SK-N-SH treated with all-trans-retinoic acid at 6 μM for 48 hours (cell line): Measurements from ENCODE around the gene RNF166.

Experiments used
- ATAC-seq: fragments of 200-7000 bp; cut with Tn5 transposase; 3 replicates; pipeline ENCODE4 v1.9.1; 2020; ENCODE audit warnings: mild to moderate bottlenecking, moderate library complexity
- BACH2 ChIP-seq: fragments of 250-450 bp; sonication (Bioruptor Pico); IDR thresholded peaks from 2 replicates; pipeline ENCODE4 v1.9.0; 2021; ENCODE audit warnings: mild to moderate bottlenecking, borderline replicate concordance
- CREB5 ChIP-seq: fragments of 250-450 bp; sonication (Bioruptor Pico); IDR thresholded peaks from 2 replicates; pipeline ENCODE4 v1.5.1; 2020; ENCODE audit warnings: low read depth, mild to moderate bottlenecking, moderate library complexity
- CSDC2 ChIP-seq: fragments of 250-450 bp; sonication (Bioruptor Pico); IDR thresholded peaks from 2 replicates; pipeline ENCODE4 v1.5.0; 2020; ENCODE audit warnings: mild to moderate bottlenecking, moderate library complexity
- ESRRG ChIP-seq: fragments of 250-450 bp; sonication (Bioruptor Pico); IDR thresholded peaks from 2 replicates; pipeline ENCODE4 v1.6.1; 2021; ENCODE audit warnings: mild to moderate bottlenecking
- GLIS3 ChIP-seq: fragments of 250-450 bp; sonication (Bioruptor Pico); IDR thresholded peaks from 2 replicates; pipeline ENCODE4 v1.5.0; 2020; ENCODE audit warnings: mild to moderate bottlenecking, moderate library complexity
- ISL1 ChIP-seq: fragments of 250-450 bp; sonication (Bioruptor Pico); IDR thresholded peaks from 2 replicates; pipeline ENCODE4 v2.1.2; 2022; ENCODE audit warnings: mild to moderate bottlenecking, moderate library complexity
- OSR1 ChIP-seq: fragments of 250-450 bp; sonication (Bioruptor Pico); IDR thresholded peaks from 2 replicates; pipeline ENCODE4 v1.8.0; 2022; ENCODE audit warnings: moderate library complexity, mild to moderate bottlenecking, inconsistent platforms
- POU6F1 ChIP-seq: fragments of 250-450 bp; sonication (Bioruptor Pico); IDR thresholded peaks from 2 replicates; pipeline ENCODE4 v1.8.0; 2021; ENCODE audit warnings: low read depth, mild to moderate bottlenecking, moderate library complexity, borderline replicate concordance
- PPARA ChIP-seq: fragments of 250-450 bp; sonication (Bioruptor Pico); IDR thresholded peaks from 2 replicates; pipeline ENCODE4 v1.5.0; 2020; ENCODE audit warnings: mild to moderate bottlenecking, borderline replicate concordance
- RARB ChIP-seq: fragments of 250-450 bp; sonication (Bioruptor Pico); IDR thresholded peaks from 2 replicates; pipeline ENCODE4 v1.8.0; 2021; ENCODE audit warnings: mild to moderate bottlenecking, moderate library complexity
- SNAI2 ChIP-seq: fragments of 250-450 bp; sonication (Bioruptor Pico); IDR thresholded peaks from 2 replicates; pipeline ENCODE4 v1.5.0; 2020; ENCODE audit warnings: mild to moderate bottlenecking, moderate library complexity
- TCF4 ChIP-seq: fragments of 250-450 bp; sonication (Bioruptor Pico); IDR thresholded peaks from 2 replicates; pipeline ENCODE4 v1.8.0; 2021; ENCODE audit warnings: mild to moderate bottlenecking, moderate library complexity, borderline replicate concordance
- TOX ChIP-seq: fragments of 250-450 bp; sonication (Bioruptor Pico); IDR thresholded peaks from 2 replicates; pipeline ENCODE4 v1.8.0; 2021; ENCODE audit warnings: mild to moderate bottlenecking, moderate library complexity, borderline replicate concordance
- ZC3H10 ChIP-seq: fragments of 250-450 bp; sonication (Bioruptor Pico); IDR thresholded peaks from 2 replicates; pipeline ENCODE4 v1.5.1; 2021; ENCODE audit warnings: mild to moderate bottlenecking, moderate library complexity
- ZFP30 ChIP-seq: fragments of 450-650 bp; formaldehyde crosslinking; IDR thresholded peaks from 2 replicates; pipeline ENCODE4 v1.5.0; 2022; ENCODE audit warnings: mild to moderate bottlenecking, moderate library complexity
- ZNF565 ChIP-seq: fragments of 450-650 bp; formaldehyde crosslinking; conservative IDR thresholded peaks from 2 replicates; pipeline ENCODE4 v1.5.0; 2020; ENCODE audit warnings: low read depth, mild to moderate bottlenecking, moderate library complexity
- ZNF8 ChIP-seq: fragments of 450-650 bp; formaldehyde crosslinking; IDR thresholded peaks from 2 replicates; pipeline ENCODE4 v1.5.0; 2020; ENCODE audit warnings: mild to moderate bottlenecking, moderate library complexity
- TF ChIP-seq, protein P1 (sequence below): fragments of 250-450 bp; sonication (Bioruptor Pico); IDR thresholded peaks from 2 replicates; pipeline ENCODE4 v1.5.0; 2020; ENCODE audit warnings: mild to moderate bottlenecking, moderate library complexity
- TF ChIP-seq, protein P2 (sequence below): fragments of 250-450 bp; sonication (Bioruptor Pico); IDR thresholded peaks from 2 replicates; pipeline ENCODE4 v1.8.0; 2020; ENCODE audit warnings: mild to moderate bottlenecking, moderate library complexity, borderline replicate concordance
- TF ChIP-seq, protein P3 (sequence below): fragments of 250-450 bp; sonication (Bioruptor Pico); IDR thresholded peaks from 2 replicates; pipeline ENCODE4 v1.5.1; 2021; ENCODE audit warnings: mild to moderate bottlenecking, moderate library complexity

The RNF166 gene

GRCh38 chr16:88737298-88738150 lies 31.3 kb upstream of the RNF166 start:
- ATAC-seq, result peak; percentile 88
- TF ChIP-seq CSDC2 (CRISPR knock-in tag) (no peak), GLIS3 (no peak), OSR1 (CRISPR knock-in tag) (no peak), ZC3H10 (no peak), SNAI2 (CRISPR knock-in tag) (no peak), ISL1 (CRISPR knock-in tag) (no peak), RARB (CRISPR knock-in tag) (no peak), ZNF565 (CRISPR knock-in tag) (no peak)
- TF ChIP-seq, protein P1, sequence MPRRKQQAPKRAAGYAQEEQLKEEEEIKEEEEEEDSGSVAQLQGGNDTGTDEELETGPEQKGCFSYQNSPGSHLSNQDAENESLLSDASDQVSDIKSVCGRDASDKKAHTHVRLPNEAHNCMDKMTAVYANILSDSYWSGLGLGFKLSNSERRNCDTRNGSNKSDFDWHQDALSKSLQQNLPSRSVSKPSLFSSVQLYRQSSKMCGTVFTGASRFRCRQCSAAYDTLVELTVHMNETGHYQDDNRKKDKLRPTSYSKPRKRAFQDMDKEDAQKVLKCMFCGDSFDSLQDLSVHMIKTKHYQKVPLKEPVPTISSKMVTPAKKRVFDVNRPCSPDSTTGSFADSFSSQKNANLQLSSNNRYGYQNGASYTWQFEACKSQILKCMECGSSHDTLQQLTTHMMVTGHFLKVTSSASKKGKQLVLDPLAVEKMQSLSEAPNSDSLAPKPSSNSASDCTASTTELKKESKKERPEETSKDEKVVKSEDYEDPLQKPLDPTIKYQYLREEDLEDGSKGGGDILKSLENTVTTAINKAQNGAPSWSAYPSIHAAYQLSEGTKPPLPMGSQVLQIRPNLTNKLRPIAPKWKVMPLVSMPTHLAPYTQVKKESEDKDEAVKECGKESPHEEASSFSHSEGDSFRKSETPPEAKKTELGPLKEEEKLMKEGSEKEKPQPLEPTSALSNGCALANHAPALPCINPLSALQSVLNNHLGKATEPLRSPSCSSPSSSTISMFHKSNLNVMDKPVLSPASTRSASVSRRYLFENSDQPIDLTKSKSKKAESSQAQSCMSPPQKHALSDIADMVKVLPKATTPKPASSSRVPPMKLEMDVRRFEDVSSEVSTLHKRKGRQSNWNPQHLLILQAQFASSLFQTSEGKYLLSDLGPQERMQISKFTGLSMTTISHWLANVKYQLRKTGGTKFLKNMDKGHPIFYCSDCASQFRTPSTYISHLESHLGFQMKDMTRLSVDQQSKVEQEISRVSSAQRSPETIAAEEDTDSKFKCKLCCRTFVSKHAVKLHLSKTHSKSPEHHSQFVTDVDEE (CRISPR knock-in tag), result no peak
- TF ChIP-seq, protein P2, sequence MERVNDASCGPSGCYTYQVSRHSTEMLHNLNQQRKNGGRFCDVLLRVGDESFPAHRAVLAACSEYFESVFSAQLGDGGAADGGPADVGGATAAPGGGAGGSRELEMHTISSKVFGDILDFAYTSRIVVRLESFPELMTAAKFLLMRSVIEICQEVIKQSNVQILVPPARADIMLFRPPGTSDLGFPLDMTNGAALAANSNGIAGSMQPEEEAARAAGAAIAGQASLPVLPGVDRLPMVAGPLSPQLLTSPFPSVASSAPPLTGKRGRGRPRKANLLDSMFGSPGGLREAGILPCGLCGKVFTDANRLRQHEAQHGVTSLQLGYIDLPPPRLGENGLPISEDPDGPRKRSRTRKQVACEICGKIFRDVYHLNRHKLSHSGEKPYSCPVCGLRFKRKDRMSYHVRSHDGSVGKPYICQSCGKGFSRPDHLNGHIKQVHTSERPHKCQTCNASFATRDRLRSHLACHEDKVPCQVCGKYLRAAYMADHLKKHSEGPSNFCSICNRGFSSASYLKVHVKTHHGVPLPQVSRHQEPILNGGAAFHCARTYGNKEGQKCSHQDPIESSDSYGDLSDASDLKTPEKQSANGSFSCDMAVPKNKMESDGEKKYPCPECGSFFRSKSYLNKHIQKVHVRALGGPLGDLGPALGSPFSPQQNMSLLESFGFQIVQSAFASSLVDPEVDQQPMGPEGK (CRISPR knock-in tag), result no peak
- TF ChIP-seq, protein P3, sequence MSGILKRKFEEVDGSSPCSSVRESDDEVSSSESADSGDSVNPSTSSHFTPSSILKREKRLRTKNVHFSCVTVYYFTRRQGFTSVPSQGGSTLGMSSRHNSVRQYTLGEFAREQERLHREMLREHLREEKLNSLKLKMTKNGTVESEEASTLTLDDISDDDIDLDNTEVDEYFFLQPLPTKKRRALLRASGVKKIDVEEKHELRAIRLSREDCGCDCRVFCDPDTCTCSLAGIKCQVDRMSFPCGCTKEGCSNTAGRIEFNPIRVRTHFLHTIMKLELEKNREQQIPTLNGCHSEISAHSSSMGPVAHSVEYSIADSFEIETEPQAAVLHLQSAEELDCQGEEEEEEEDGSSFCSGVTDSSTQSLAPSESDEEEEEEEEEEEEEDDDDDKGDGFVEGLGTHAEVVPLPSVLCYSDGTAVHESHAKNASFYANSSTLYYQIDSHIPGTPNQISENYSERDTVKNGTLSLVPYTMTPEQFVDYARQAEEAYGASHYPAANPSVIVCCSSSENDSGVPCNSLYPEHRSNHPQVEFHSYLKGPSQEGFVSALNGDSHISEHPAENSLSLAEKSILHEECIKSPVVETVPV (CRISPR knock-in tag), result no peak

- TF ChIP-seq, protein P1 (CRISPR knock-in tag), result no peak
- no peak for TF ChIP-seq ZFP30 (CRISPR knock-in tag)
- no peak for TF ChIP-seq TOX
- TF ChIP-seq ESRRG (CRISPR knock-in tag), result no peak
- TF ChIP-seq CSDC2 (CRISPR knock-in tag), result no peak
- TF ChIP-seq ZNF8 (CRISPR knock-in tag), result no peak
- no peak for TF ChIP-seq PPARA (CRISPR knock-in tag)
- no peak for TF ChIP-seq SNAI2 (CRISPR knock-in tag)
- TF ChIP-seq ZC3H10, result no peak
- no peak for TF ChIP-seq BACH2 (CRISPR knock-in tag)
- TF ChIP-seq, all 23 proteins: peak for 0
These were observed 30.3 kb upstream of the RNF166 start for GRCh38 chr16:88736496-88736895.

GRCh38 chr16:88736088-88736487 lies 29.9 kb upstream of the RNF166 start:
- ATAC-seq, result no peak

More at GRCh38 chr16:88736496-88736895, 30.3 kb upstream of the RNF166 start:
- ATAC-seq, result no peak

More at GRCh38 chr16:88736088-88736487, 29.9 kb upstream of the RNF166 start:
- TF ChIP-seq BACH2 (CRISPR knock-in tag) (no peak), PPARA (CRISPR knock-in tag) (no peak), TCF4 (CRISPR knock-in tag) (no peak), CREB5 (CRISPR knock-in tag) (no peak), CSDC2 (CRISPR knock-in tag) (no peak), ZC3H10 (no peak), POU6F1 (no peak)
